IPS-18a (cell line): Measurements from ENCODE around the gene RHBDD1.

ENCODE experiments used
- H3K27ac ChIP-seq: one replicate; pipeline ENCODE4 v1.5.1; 2013; ENCODE audit warnings: low read length
- H3K27me3 ChIP-seq: one replicate; pipeline ENCODE4 v1.6.1; 2013; ENCODE audit warnings: mild to moderate bottlenecking, low read length; ENCODE audit not compliant: control insufficient read depth, insufficient read depth
- H3K36me3 ChIP-seq: one replicate; pipeline ENCODE4 v1.6.1; 2013; ENCODE audit warnings: low read depth, low read length; ENCODE audit not compliant: control insufficient read depth
- H3K4me1 ChIP-seq: one replicate; pipeline ENCODE4 v1.6.1; 2013; ENCODE audit warnings: low read depth, low read length; ENCODE audit not compliant: control insufficient read depth
- H3K4me3 ChIP-seq: one replicate; pipeline ENCODE4 v1.5.1; 2013; ENCODE audit warnings: low read length
- H3K9ac ChIP-seq: one replicate; pipeline ENCODE4 v1.6.1; 2013; ENCODE audit warnings: mild to moderate bottlenecking, low read length, moderate library complexity
- H3K9me3 ChIP-seq: one replicate; pipeline ENCODE4 v1.6.1; 2013; ENCODE audit warnings: low read depth, low read length; ENCODE audit not compliant: control insufficient read depth

RHBDD1 gene

DNA sequence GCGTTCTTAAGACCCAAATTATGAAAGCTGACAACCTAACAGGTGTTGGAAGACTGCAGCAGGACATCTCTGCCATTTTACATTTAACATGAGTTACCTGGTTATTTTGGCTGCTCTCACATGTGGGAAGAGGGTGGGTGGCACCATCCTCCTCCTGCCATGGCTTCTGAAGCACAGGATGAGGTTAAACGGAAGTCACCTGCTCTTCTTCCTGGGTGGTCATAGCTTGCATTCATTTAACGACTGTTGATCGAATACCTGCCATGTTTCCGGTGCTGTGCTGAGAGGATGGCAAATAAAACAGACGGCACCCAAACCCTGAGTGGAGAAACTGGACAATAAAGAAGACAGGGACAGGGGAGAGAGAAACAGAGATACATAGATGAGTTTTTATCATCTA, 118.0 kb downstream of the RHBDD1 start:
- H3K9me3 ChIP-seq = no peaks in the 10 kb centered on the region
- no peak overlapping the region for H3K27ac ChIP-seq
- no peaks in the 10 kb centered on the region for H3K27me3 ChIP-seq
- H3K9ac ChIP-seq = no peak overlapping the region
- H3K4me3 ChIP-seq = no peak overlapping the region
- no peaks in the 10 kb centered on the region for H3K4me1 ChIP-seq
- H3K36me3 ChIP-seq = no peaks in the 10 kb centered on the region

DNA sequence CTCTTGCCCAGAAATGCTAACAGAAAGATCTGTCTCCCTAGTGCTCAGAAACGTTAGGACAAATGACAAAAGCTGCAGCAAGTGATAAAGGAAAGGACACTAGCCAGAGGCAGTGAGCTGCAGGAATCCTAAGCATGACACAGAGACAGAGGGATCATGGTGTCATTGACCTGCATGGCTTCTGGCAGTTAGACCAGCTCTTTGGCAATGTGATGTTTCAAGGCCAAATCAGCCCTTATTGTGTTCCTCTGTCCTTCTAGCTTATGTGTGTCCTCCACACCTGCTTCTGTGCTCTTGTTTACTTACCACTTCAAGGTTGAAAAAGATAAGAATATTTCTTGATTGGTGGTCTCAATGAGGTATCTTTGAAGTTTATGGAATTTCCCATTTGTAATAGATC, 120.8 kb downstream of the RHBDD1 start:
- Histone ChIP-seq H3K4me3 (no peak overlapping the region), H3K27me3 (no peaks in the 10 kb centered on the region), H3K9me3 (no peaks in the 10 kb centered on the region), H3K4me1 (no peaks in the 10 kb centered on the region), H3K27ac (no peak overlapping the region), H3K36me3 (no peaks in the 10 kb centered on the region), H3K9ac (no peak overlapping the region)

GRCh38 chr2:226959418-226959817, 123.6 kb downstream of the RHBDD1 start:
- Histone ChIP-seq H3K4me1 (no peaks in the 10 kb centered on the region), H3K9me3 (no peaks in the 10 kb centered on the region), H3K27me3 (no peaks in the 10 kb centered on the region), H3K36me3 (no peaks in the 10 kb centered on the region), H3K4me3 (no peak overlapping the region), H3K27ac (no peak overlapping the region), H3K9ac (no peak overlapping the region)

DNA sequence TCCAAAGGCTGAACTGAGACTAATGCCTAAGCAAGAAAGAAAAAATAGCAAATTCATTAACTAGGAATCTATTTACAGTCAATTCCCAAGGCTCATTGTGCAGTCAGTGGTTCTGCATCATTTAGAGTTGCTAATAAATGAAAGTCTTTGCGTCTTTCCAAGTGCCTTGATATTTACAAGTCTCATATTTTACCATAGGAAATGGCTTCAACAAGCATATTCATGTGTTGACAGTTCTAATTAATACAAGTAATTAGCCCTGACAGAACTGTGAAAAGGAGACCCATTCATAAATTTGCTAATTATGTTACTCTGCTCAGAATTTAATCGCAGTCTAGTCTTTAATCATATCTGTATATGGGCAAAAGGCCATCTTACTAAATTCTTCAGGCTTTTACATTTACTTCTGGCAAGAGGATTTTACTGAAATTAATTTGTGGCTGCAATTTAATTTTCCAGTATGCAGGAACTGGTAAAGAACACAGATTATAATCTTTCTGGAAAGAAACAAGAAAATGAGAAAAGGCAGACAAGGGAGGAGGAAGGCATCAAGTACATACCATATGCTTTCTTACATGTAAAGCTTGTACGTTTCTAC, 126.4 kb downstream of the RHBDD1 start:
- H3K4me1 ChIP-seq = no peaks in the 10 kb centered on the region
- H3K9ac ChIP-seq = no peak overlapping the region
- H3K36me3 ChIP-seq = no peaks in the 10 kb centered on the region
- no peaks in the 10 kb centered on the region for H3K9me3 ChIP-seq
- no peak overlapping the region for H3K4me3 ChIP-seq
- no peak overlapping the region for H3K27ac ChIP-seq
- H3K27me3 ChIP-seq = no peaks in the 10 kb centered on the region

DNA sequence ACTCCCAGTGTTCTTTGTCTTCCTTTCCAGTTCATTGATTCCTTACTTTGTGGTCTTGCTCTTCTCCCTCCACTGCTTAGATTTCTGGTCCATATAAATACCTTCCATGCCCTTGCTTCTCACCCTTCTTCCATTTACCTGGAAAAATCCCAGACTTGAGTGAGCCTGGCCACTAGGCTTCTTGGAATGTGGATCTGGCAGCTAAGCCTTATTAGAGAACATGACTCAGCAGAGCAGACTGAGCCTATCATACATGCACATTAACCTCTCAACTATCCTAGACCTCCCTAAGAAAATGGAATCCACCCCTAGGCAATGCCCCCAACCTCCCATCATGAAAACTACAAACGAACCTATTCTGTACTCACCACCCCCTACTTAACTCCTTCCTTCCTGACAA, 127.7 kb downstream of the RHBDD1 start:
- H3K36me3 ChIP-seq = no peaks in the 10 kb centered on the region
- H3K27ac ChIP-seq = no peak overlapping the region
- H3K9me3 ChIP-seq = no peaks in the 10 kb centered on the region
- H3K4me3 ChIP-seq = no peak overlapping the region
- H3K9ac ChIP-seq = no peak overlapping the region
- H3K4me1 ChIP-seq = no peaks in the 10 kb centered on the region
- no peaks in the 10 kb centered on the region for H3K27me3 ChIP-seq

DNA sequence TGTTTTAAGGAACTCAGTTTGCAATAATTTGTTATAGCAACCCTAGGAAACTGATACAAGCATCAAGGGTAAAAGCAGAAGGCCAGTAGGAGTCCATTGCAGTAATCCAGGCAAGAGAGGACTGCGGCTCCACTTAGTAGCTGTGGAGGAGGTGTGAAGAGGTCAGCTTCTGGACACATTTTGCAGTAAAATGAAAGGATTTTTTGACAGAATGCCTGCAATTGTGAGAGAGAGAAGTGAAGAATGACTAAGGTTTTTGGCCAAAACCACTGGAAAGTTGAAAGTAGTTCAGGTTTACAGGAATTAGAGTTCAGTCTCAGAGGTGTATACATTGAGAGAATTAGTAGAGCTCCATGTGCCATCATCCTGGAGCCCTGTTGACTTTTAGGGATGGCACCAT, 129.5 kb downstream of the RHBDD1 start:
- Histone ChIP-seq H3K36me3 (no peaks in the 10 kb centered on the region), H3K4me3 (no peak overlapping the region), H3K4me1 (no peaks in the 10 kb centered on the region), H3K27ac (no peak overlapping the region), H3K9me3 (no peaks in the 10 kb centered on the region), H3K27me3 (no peaks in the 10 kb centered on the region), H3K9ac (no peak overlapping the region)

- Histone ChIP-seq H3K36me3 (no peaks in the 10 kb centered on the region), H3K9ac (no peak overlapping the region), H3K27me3 (no peaks in the 10 kb centered on the region), H3K4me1 (no peaks in the 10 kb centered on the region), H3K27ac (no peak overlapping the region), H3K9me3 (no peaks in the 10 kb centered on the region), H3K4me3 (no peak overlapping the region)
These were observed 133.7 kb downstream of the RHBDD1 start for GRCh38 chr2:226969417-226970080.

DNA sequence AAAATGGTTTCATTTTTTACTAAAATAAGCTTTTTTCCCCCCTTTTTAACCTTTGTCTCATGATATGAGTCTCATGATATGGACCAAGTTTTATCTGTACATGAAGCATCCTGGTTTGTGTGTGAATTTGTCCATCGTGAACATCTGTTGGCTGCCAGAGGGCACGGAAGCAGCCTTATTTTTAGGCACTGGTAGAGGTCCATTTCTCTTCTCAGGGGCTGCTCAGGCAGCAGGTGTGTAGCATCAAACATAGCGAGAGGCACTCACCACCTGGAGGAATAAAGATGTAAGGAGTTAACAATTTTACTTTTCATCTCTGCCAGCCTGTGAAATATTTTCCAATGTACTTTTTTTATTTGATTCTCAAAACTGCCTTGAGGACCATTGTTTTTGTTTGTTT, 134.5 kb downstream of the RHBDD1 start:
- Histone ChIP-seq H3K4me1 (no peaks in the 10 kb centered on the region), H3K4me3 (no peak overlapping the region), H3K9ac (no peak overlapping the region), H3K27me3 (no peaks in the 10 kb centered on the region), H3K27ac (no peak overlapping the region), H3K9me3 (no peaks in the 10 kb centered on the region), H3K36me3 (no peaks in the 10 kb centered on the region)

- no peaks in the 10 kb centered on the region for H3K27me3 ChIP-seq
- no peak overlapping the region for H3K4me3 ChIP-seq
- no peaks in the 10 kb centered on the region for H3K4me1 ChIP-seq
- H3K9ac ChIP-seq = no peak overlapping the region
- no peaks in the 10 kb centered on the region for H3K9me3 ChIP-seq
- no peak overlapping the region for H3K27ac ChIP-seq
- H3K36me3 ChIP-seq = no peaks in the 10 kb centered on the region
These were observed 135.2 kb downstream of the RHBDD1 start for GRCh38 chr2:226971084-226971483.

- H3K27me3 ChIP-seq = no peaks in the 10 kb centered on the region
- H3K4me1 ChIP-seq = no peaks in the 10 kb centered on the region
- no peaks in the 10 kb centered on the region for H3K36me3 ChIP-seq
- H3K4me3 ChIP-seq = no peak overlapping the region
- no peaks in the 10 kb centered on the region for H3K9me3 ChIP-seq
- H3K9ac ChIP-seq = no peak overlapping the region
- no peak overlapping the region for H3K27ac ChIP-seq
These were observed 135.9 kb downstream of the RHBDD1 start for GRCh38 chr2:226971770-226972169.

- Histone ChIP-seq H3K27me3 (no peaks in the 10 kb centered on the region), H3K4me3 (no peak overlapping the region), H3K4me1 (no peaks in the 10 kb centered on the region), H3K27ac (no peak overlapping the region), H3K9me3 (no peaks in the 10 kb centered on the region), H3K9ac (no peak overlapping the region), H3K36me3 (no peaks in the 10 kb centered on the region)
These were observed 138.0 kb downstream of the RHBDD1 start for GRCh38 chr2:226973816-226974215.

GRCh38 chr2:226977775-226978190, 141.9 kb downstream of the RHBDD1 start:
- Histone ChIP-seq H3K4me1 (no peaks in the 10 kb centered on the region), H3K9ac (no peak overlapping the region), H3K9me3 (no peaks in the 10 kb centered on the region), H3K27ac (no peak overlapping the region), H3K27me3 (no peaks in the 10 kb centered on the region), H3K36me3 (no peaks in the 10 kb centered on the region), H3K4me3 (no peak overlapping the region)
